ENCODE data around the gene CA14.

DNA sequence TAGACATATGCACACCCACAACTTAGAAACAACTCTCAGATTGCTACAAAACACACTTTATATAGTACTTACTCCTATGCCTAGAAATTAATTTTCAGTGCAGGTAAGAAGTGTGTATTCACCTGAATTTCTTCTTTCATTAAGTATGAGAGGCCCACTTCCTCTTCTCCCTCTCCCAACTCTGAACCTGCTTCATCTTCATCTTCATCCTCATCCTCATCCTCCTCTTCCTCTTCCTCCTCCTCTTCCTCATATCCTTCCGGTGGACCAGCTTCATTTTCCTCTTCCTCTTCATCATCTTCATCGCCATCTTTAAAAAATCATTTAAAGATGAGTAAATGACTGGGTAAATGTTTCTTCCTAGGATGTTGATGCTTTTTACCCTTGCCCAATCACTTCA, 31.1 kb upstream of the CA14 start:
- TF ChIP-seq, protein P1, sequence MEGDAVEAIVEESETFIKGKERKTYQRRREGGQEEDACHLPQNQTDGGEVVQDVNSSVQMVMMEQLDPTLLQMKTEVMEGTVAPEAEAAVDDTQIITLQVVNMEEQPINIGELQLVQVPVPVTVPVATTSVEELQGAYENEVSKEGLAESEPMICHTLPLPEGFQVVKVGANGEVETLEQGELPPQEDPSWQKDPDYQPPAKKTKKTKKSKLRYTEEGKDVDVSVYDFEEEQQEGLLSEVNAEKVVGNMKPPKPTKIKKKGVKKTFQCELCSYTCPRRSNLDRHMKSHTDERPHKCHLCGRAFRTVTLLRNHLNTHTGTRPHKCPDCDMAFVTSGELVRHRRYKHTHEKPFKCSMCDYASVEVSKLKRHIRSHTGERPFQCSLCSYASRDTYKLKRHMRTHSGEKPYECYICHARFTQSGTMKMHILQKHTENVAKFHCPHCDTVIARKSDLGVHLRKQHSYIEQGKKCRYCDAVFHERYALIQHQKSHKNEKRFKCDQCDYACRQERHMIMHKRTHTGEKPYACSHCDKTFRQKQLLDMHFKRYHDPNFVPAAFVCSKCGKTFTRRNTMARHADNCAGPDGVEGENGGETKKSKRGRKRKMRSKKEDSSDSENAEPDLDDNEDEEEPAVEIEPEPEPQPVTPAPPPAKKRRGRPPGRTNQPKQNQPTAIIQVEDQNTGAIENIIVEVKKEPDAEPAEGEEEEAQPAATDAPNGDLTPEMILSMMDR (conservative IDR thresholded peaks at IDR 0.05; ENCODE audit: low read depth, low read length): no peak
- TF ChIP-seq EZH2 (IDR thresholded peaks at IDR 0.05; ENCODE audit: borderline replicate concordance, low read depth, low read length, poor library complexity, severe bottlenecking): no peak

Data from A673 (cell line).